GM20000 (cell line): ENCODE results near the gene IFFO2.

Source experiments
- DNase-seq: peaks from one replicate; pipeline ENCODE4 v3.0.0; 2012; ENCODE audit warnings: low spot score
- TF ChIP-seq, protein P1 (sequence below): IDR thresholded peaks from 2 replicates; pipeline ENCODE4 v1.5.1; 2012; ENCODE audit warnings: mild to moderate bottlenecking, control low read depth; ENCODE audit errors: extremely low read depth, missing control alignments

Gene IFFO2

DNA sequence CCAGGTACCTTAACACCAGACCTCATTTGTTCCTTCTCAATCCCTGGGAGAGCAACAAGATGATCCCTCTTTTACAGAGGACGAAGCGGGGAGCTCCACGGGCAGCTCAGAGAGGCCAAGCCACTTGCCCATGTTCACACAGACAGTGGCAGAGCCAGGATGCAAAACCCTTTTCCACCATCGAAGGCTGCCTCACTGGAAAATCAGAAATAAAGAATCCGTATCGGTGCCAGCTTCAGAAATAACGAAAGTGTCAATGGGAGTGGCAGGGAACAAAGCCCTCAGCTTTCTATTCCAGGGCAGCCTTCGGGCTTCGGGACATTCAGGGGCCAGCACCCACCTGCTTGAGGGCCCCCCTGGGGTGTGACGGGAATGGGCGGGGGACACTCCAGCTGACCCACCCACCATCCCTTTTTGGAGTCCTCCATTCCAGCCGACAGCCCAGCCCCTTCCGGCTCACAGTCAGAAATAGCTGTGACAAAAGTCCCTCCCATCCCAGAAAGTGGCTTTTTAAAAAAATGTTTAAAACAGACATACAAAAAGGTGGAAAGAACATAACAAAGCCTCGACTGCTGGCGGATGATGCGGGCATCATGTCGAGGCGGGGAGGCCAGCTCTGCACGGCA, 6.0 kb downstream of the IFFO2 start:
- DNase-seq = peak; percentile 59
- TF ChIP-seq, protein P1, sequence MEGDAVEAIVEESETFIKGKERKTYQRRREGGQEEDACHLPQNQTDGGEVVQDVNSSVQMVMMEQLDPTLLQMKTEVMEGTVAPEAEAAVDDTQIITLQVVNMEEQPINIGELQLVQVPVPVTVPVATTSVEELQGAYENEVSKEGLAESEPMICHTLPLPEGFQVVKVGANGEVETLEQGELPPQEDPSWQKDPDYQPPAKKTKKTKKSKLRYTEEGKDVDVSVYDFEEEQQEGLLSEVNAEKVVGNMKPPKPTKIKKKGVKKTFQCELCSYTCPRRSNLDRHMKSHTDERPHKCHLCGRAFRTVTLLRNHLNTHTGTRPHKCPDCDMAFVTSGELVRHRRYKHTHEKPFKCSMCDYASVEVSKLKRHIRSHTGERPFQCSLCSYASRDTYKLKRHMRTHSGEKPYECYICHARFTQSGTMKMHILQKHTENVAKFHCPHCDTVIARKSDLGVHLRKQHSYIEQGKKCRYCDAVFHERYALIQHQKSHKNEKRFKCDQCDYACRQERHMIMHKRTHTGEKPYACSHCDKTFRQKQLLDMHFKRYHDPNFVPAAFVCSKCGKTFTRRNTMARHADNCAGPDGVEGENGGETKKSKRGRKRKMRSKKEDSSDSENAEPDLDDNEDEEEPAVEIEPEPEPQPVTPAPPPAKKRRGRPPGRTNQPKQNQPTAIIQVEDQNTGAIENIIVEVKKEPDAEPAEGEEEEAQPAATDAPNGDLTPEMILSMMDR = no peak

DNA sequence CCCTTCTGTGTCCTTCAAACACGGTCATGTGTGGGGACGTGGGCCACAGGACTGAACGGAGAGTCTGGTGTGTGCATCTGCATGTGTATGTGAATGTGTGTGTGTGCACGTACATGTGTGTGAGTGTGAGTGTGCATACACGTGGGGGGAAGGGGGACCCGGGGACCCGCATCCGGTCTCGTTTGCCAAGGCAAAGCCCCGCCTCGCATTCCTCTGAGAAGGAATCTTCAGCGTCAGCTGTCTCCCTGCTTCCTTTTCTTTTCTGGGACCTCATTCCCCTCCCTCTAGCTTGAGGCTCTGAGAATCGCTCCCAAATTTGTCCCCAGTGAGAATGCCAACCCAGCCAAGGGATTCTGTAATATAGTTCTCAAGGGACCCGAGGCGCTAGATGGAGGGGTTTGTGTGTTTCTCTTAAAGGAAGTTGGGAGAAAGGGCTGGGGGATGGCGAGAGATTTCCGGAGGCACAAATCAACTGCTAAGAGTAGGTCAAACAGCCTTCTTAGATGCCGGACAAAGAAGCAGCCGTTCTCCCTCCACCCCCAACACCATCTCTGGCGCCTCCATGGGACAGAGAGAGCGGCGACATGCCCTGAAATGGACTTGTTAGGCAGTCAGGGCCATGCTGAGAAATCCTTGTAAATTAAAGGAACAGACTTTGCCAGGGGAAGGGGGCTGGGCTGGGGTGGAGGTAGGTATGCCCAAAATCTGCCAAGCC, 6.6 kb downstream of the IFFO2 start:
- TF ChIP-seq, protein P1 = peak; percentile 27
- DNase-seq = peak; percentile 60

DNA sequence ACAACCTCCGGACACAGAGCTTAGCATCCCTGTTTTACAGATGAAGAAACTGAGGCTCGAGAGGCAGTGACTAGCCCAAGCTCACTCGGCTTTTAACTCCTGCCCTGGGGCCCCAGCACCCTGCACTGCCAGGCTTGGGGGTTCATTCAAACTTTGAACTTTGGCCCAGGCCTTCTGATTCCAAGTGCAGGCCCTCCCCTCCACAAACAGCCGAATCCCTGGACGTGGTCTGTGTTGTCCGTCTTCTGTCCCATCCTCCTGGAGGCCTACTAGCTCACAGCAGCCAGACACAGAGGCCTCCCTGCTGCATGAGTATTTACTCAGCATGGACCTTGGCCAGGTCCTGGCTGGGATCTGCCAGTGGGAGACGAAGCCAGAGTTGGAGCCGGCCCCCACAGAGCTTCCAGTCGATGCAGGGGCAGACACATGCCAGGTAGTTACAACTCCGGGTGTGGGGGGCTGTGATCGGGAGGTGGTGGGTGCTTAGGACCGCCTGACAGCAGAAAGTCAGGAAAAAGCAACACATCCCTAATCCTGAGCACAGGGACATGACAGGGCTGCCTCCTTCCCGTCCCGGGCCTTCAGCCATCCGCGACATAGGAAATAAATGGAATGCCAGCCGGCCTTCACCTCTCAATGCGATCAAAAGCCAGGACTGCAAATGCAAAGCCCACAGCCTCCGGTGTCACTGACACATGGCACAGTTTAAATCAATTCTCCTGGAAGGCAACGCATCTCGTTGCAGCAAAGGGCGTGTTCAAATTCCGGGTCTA, 7.4 kb downstream of the IFFO2 start:
- DNase-seq = no peak
- TF ChIP-seq, protein P1 = no peak

DNA sequence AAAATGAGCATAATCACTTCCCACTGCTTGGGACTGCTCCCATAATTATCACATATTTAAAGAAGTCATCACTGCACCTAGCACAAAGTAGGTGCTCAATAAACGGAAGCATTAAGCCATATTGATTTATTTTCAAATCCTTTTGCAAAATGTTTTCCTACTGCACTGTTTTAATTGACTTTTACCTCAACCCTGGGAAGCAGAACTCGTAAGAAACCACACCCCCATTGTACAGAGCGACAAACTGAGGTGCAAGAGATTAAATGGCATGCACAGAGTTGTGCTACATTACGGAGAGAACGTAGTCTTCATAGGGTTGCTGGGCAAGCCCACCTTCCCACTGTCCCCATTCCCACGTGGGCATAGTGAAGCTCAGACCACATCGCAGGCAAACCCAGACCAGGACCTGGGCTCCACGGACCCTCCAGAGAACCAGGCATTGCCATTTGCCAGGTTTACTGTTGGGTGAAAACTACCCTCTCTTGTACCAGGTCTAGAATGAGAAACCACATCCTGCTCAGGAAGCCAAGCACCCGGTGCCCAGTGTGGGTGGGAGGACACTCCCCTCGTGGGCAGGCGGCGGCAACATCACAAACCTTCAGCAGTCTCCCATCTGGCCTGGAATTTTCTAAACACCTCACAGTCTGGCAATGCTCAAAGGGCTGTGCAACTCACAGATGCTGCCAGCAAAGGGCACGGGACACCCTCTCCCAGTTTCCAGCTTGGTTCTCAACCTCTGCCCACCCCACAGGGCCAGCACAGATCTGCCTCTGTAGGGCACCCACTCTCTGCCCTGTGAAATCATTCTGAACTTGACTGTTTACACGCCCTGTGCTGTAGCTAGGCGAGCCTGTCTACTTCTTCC, 8.2 kb downstream of the IFFO2 start:
- no peak for DNase-seq
- TF ChIP-seq, protein P1 = no peak

DNA sequence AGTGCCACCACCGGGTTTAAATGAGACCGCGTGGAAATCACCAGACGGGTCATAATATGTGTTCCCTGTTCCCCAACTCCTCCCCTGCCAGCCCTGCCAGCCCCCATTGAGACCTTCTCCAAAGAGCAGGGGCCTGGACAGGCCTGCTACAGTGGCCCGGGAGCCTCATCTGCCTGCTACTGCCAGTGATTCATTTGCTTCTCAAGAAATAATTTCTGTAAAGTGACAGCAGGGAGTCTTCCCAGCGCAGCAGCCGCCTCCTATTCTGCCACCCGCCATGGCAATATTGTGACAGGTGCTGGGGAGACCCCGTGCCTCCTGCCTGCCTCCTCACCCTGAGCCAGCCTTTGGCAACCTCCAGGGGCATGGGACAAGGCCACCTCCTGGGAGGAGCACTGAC, 8.9 kb downstream of the IFFO2 start:
- no peak for DNase-seq
- TF ChIP-seq, protein P1 = no peak

DNA sequence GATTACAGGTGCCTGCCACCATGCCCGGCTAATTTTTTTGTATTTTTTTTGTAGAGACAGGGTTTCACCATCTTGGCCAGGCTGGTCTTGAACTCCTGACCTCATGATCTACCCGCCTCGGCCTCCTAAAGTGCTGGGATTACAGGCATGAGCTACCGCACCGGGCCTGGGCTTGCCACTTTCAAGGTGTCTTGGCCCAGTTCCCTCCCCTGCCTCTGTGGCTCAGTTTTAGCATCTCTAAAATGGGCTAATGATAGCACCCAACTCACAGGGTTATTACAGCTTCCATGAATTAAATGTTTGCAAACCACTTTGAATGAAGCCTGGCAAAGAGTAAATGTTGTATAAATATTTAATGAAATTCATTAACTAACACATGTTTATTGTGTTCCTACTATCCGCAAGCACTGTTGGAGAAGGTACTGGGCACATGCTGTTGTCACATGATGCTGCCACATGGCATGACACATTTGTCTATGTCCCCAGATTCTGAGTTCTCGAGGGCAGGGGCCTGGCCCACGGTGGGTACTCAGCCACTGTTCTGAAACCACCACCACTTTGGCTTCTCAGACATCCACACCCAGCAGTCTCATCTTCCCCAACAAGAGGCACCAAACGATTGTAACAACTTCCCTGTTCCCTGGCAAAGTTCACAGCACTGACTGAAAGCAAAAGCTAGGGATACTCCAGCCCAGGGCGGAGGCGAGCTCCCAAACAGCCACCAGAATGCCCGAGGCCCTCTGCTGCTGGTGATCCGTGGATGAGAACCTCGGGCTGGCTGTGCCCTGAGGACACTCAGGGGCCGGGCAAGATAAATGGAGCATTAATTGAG, 9.7 kb downstream of the IFFO2 start:
- TF ChIP-seq, protein P1 = no peak
- DNase-seq = no peak
